Cardiac muscle cell (in vitro differentiated cells and primary cell): ENCODE measurements around the gene PDCL2. TPM values are rescaled to one million over a fixed set of nuclear protein-coding genes. Genes with fewer than 3 reads are reported as not detected.

Experiments used
- DNase-seq, 2 donors: peaks; one replicate each; pipeline versions ENCODE4 v3.0.0 to v3.0.0-alpha.2; 2010 to 2017; ENCODE audit warnings: low read depth in 1 of 2, low spot score in 1 of 2
- H3K27ac ChIP-seq: fragments of 200-600 bp; sonication (generic); 2 replicates; pipeline ENCODE4 v1.5.1; 2016
- H3K27me3 ChIP-seq: fragments of 200-600 bp; sonication (generic); 2 replicates; pipeline ENCODE4 v1.6.0; 2016; ENCODE audit warnings: control low read depth
- H3K36me3 ChIP-seq: fragments of 200-600 bp; sonication (generic); 2 replicates; pipeline ENCODE4 v1.5.1; 2016; ENCODE audit warnings: control low read depth
- H3K4me1 ChIP-seq: fragments of 200-600 bp; sonication (generic); 2 replicates; pipeline ENCODE4 v1.8.1; 2017; ENCODE audit warnings: low read depth, mild to moderate bottlenecking, mixed run types
- H3K4me3 ChIP-seq: fragments of 200-600 bp; sonication (generic); 2 replicates; pipeline ENCODE4 v1.5.1; 2016; ENCODE audit warnings: mild to moderate bottlenecking
- H3K9me3 ChIP-seq: fragments of 200-600 bp; sonication (generic); 2 replicates; pipeline ENCODE4 v1.5.1; 2017; ENCODE audit warnings: low read depth, mild to moderate bottlenecking, control low read depth
- polyA plus RNA-seq: library from polyadenylated mRNA; unstranded; fragments of >200 nt; fragmentation: Nextera tagmentation; extraction: Ambion mirVana; gene quantifications from 2 replicates; pipeline ENCODE4 v1.2.1, GENCODE V29; 2016
- total RNA-seq: library from RNA; depleted of rRNA; stranded (reverse); fragments of >200 nt; gene quantifications from 2 replicates; pipeline ENCODE4 v1.2.3, GENCODE V29; 2016
- TF ChIP-seq, protein P1 (sequence below): IDR thresholded peaks from 2 replicates; pipeline ENCODE4 v1.5.1; 2012; ENCODE audit warnings: low read depth, mild to moderate bottlenecking, low read length

The PDCL2 gene
- total and polyA plus RNA-seq, 2 experiments from 2014 or later = not detected

DNA sequence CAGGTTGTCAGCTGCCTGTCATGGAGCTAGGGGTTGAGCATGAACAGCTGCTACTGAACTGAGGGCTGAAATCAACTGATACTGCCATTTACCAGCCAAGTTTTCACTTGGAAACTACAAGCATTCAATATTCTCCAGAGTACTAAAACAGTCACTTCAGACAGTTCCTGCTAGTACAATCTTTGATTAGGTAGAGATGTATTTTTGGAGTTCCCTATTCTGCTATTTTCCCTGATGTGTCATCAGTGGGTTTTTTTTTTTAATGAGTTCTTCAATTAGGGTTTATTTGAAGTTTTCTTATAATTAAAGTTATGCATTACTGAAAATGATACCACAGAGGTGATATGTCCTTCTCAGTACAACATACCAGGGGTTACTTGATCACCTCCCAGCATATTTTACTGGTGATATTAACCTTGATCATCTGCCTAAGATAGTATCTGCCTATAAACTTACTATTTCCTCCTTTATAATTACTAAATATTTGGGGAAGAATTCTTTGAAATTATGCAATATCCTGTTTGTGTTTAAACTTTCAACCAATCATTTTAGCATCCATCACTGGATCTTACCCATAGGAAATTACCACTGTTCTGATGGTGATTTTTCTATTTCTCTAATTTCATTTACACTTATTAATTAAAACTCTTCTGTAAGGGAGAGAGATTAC is 13.6 kb downstream of the PDCL2 start:
- H3K4me3 ChIP-seq = no peak overlapping the region
- H3K4me1 ChIP-seq = no peaks in the 10 kb centered on the region
- TF ChIP-seq, protein P1, sequence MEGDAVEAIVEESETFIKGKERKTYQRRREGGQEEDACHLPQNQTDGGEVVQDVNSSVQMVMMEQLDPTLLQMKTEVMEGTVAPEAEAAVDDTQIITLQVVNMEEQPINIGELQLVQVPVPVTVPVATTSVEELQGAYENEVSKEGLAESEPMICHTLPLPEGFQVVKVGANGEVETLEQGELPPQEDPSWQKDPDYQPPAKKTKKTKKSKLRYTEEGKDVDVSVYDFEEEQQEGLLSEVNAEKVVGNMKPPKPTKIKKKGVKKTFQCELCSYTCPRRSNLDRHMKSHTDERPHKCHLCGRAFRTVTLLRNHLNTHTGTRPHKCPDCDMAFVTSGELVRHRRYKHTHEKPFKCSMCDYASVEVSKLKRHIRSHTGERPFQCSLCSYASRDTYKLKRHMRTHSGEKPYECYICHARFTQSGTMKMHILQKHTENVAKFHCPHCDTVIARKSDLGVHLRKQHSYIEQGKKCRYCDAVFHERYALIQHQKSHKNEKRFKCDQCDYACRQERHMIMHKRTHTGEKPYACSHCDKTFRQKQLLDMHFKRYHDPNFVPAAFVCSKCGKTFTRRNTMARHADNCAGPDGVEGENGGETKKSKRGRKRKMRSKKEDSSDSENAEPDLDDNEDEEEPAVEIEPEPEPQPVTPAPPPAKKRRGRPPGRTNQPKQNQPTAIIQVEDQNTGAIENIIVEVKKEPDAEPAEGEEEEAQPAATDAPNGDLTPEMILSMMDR = no peak
- H3K27ac ChIP-seq = no peak overlapping the region
- no peaks in the 10 kb centered on the region for H3K27me3 ChIP-seq
- no peak for DNase-seq
- H3K9me3 ChIP-seq = no peaks in the 10 kb centered on the region
- no peaks in the 10 kb centered on the region for H3K36me3 ChIP-seq

DNA sequence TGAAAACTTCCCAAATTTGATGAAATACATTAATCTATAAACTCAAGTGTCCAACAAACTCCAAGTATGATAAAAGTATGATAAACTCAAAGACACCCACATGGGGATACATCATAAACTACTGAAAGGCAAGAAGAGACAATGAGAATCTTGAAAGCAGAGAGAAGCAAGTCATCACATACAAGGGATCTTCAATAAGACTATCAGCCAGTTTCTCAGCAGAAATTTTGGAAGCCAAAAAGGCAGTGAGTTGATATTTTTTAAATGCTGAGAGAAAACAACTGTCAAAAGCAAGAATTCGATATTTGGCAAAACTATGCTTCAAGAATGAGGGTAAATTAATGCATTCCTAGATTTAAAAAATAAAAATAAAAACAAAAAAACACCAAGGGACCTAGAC is 16.5 kb downstream of the PDCL2 start:
- no peak for DNase-seq
- no peaks in the 10 kb centered on the region for H3K9me3 ChIP-seq
- TF ChIP-seq, protein P1 = no peak
- no peak overlapping the region for H3K4me3 ChIP-seq
- no peaks in the 10 kb centered on the region for H3K4me1 ChIP-seq
- H3K27ac ChIP-seq = no peak overlapping the region
- H3K36me3 ChIP-seq = no peaks in the 10 kb centered on the region
- H3K27me3 ChIP-seq = no peaks in the 10 kb centered on the region

DNA sequence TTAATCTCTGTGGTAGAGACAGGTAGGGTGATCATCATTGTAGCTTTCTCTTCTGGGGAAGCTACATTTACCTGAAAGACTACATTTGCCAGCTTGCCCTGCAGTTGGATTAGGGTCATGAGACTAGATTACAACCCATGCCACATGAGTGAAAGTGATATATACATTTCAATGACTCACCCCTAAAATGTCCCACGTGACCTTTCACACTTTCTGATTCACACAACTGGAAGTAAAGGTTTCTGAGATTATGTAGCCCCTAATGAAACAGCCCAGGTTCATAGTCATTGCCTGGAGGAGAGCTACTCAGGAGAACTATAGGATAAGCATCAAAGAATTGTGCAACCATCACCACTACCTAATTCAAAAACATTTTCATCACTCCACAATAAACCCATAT is 17.8 kb downstream of the PDCL2 start:
- TF ChIP-seq, protein P1 = no peak
- no peaks in the 10 kb centered on the region for H3K36me3 ChIP-seq
- no peaks in the 10 kb centered on the region for H3K27me3 ChIP-seq
- H3K4me3 ChIP-seq = no peak overlapping the region
- H3K27ac ChIP-seq = no peak overlapping the region
- no peaks in the 10 kb centered on the region for H3K4me1 ChIP-seq
- no peak for DNase-seq
- no peaks in the 10 kb centered on the region for H3K9me3 ChIP-seq

DNA sequence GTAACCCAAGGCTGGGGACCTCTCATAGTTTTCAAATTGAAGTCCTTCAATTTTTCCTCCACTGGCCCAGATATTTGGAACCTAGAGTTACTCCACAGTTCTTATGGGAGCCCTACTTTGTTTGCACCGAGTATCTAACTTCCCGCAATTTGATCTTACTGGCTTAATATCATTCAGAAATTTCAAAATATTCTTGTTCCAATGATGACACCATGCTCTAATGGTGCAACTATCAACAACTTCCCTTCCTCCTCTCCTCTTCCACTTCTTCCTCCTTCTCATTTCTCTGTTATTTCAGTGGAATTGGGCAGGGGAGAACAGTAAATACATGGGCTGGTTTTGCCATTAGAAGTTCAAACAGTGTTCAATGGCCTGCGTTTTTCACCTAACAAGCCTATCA is 20.2 kb downstream of the PDCL2 start:
- Histone ChIP-seq H3K27ac (no peak overlapping the region), H3K9me3 (no peaks in the 10 kb centered on the region), H3K4me3 (no peak overlapping the region), H3K36me3 (no peaks in the 10 kb centered on the region), H3K27me3 (no peaks in the 10 kb centered on the region), H3K4me1 (no peaks in the 10 kb centered on the region)
- TF ChIP-seq, protein P1 = no peak
- DNase-seq = no peak

DNA sequence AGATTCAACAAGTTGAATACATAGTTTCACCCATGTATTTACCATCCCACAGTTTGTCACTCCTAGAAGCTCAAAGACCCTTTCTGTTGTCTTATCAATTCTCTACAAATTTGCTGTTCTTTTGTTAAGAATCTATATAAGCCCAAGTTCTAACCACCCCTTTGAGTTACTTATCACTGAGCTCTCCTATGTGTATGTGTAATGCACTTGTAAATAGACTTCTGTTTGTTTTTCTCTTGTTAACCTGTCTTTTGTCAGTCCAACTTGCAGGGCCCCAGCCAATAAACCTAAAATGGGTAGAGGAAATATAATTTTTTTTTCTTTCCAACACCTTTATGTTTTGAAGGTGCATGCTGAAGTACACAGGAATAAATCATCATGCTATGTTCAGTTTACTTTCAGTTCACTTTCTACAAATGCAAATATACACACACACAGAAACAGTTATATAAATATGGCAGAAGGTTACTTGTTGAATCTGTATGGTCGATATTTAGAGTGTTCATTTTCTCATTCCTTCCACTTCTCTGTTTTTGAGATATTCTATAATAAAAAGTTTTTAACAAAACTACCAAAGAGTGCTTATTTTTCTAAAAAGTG is 23.0 kb downstream of the PDCL2 start:
- H3K9me3 ChIP-seq = no peaks in the 10 kb centered on the region
- no peak for DNase-seq
- no peak overlapping the region for H3K27ac ChIP-seq
- H3K4me3 ChIP-seq = no peak overlapping the region
- H3K36me3 ChIP-seq = no peaks in the 10 kb centered on the region
- H3K4me1 ChIP-seq = no peaks in the 10 kb centered on the region
- H3K27me3 ChIP-seq = no peaks in the 10 kb centered on the region
- TF ChIP-seq, protein P1 = no peak
